ENCODE results near the gene HIVEP3.

GRCh38 chr1:41779360-41779759 is 139.4 kb downstream of the HIVEP3 start:
- TF ChIP-seq, protein P1, sequence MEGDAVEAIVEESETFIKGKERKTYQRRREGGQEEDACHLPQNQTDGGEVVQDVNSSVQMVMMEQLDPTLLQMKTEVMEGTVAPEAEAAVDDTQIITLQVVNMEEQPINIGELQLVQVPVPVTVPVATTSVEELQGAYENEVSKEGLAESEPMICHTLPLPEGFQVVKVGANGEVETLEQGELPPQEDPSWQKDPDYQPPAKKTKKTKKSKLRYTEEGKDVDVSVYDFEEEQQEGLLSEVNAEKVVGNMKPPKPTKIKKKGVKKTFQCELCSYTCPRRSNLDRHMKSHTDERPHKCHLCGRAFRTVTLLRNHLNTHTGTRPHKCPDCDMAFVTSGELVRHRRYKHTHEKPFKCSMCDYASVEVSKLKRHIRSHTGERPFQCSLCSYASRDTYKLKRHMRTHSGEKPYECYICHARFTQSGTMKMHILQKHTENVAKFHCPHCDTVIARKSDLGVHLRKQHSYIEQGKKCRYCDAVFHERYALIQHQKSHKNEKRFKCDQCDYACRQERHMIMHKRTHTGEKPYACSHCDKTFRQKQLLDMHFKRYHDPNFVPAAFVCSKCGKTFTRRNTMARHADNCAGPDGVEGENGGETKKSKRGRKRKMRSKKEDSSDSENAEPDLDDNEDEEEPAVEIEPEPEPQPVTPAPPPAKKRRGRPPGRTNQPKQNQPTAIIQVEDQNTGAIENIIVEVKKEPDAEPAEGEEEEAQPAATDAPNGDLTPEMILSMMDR (IDR thresholded peaks at IDR 0.05; ENCODE audit: low read length), result peak; percentile 26; the same call in 1 of the 2 replicates
- TF ChIP-seq EZH2 (IDR thresholded peaks at IDR 0.05; ENCODE audit: borderline replicate concordance, low read length), result no peak

Measured in OCI-LY1 (cell line).